GM10847 (cell line): ENCODE data around the gene SESN2.

Experiments
- POLR2A ChIP-seq: IDR thresholded peaks from 2 replicates; pipeline ENCODE4 v1.6.1; 2011; ENCODE audit not compliant: insufficient read length; ENCODE audit errors: extremely low read depth

SESN2 gene

GRCh38 chr1:28246427-28246832, 12.9 kb upstream of the SESN2 start:
- TF ChIP-seq POLR2A, result no peak

GRCh38 chr1:28247612-28248272, 11.6 kb upstream of the SESN2 start:
- TF ChIP-seq POLR2A, result no peak

DNA sequence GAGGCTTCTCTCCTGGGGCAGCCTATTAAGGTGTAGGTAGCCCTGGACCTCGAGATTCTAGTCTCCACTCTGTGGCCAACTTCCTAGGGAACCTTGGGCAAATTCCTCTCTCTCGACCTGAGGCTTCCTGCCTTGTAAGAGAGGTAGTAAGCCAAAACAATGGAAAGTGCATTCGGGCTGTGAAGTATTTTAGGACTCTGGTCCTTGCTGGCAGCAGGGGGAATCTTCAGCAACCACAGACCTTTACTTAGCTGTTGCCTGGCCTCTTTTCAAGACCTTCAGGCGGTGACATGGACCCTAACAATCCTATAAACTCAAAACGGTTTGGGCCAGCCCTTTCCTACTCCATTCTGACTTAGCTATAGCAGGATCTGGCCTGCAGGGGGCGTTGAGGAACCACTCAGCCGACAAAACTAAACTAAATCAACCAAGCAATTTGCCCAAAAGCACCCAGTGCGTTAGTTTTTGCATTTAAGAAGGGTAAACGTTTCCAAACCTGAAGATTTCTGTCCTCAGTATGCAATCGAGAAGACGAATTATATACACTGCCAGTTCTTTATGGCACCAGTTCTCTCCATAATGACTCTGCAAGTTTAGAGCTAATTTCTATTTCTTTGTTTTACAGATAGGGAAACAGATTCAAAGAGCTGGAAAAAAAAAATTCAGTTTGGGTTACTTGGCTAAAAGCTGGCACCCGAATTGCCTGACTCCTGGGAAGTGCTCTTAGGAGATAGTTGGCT, 10.9 kb upstream of the SESN2 start:
- TF ChIP-seq POLR2A, result no peak

DNA sequence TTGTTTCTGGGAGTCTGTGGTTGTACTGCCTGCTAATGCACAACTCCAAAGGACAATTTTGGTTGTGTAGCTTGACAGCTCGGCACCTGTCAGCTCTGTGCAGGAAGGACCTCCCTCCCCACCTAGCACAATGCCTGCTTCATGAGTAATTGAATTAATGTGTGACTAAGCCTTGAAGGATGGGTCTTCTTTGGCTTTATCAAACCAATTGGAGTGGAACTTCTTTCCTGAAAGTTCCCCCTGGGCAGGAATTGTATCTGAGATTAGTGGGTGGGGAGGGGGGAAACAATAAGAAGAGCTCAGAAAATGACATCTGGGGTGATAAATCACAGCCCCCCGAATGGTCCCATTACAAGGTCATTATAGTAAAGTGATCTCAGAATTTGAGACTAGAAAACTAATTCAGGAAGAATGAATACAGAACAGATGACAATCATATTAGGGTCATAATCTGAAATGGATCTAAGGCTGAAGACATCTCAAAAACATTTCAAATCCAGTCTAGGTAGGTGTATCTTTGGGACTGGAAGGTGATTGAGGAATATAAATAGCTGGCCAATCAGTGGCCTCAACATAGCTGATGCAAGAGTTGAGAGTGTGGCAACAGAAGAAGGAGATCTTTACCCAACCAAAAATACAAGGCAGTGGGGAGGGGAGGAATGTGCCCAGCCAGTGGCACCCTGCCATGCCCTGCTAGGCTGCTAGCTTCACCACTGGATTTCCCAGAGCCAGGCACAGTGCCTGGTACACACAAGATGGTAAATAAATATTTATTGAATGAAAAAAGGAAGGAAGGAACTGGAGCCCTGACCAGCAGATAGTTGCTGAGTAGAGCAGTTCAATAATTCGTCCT, 10.1 kb upstream of the SESN2 start:
- no peak for TF ChIP-seq POLR2A

DNA sequence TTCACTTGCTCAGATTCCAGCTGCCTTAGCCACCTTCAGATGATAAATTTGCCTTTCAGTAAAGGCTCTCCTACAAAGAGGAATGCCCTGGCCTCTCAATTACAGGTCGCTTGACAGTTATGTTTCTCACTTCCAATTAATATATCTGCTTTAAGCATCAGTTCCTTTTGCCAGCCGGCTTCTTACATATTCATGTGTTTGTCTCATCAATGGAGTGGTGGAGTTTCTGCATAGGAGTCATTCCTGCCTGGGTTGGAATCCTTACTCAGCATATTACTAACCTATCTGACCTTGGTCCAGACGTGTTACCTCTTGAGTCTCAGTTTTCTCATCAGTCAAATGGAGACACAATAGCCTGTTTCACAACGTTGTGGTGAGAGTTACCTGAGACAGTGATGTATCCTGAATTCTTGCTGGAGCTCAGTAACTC, 9.4 kb upstream of the SESN2 start:
- TF ChIP-seq POLR2A, result no peak

GRCh38 chr1:28256197-28256827, 3.0 kb upstream of the SESN2 start:
- no peak for TF ChIP-seq POLR2A

DNA sequence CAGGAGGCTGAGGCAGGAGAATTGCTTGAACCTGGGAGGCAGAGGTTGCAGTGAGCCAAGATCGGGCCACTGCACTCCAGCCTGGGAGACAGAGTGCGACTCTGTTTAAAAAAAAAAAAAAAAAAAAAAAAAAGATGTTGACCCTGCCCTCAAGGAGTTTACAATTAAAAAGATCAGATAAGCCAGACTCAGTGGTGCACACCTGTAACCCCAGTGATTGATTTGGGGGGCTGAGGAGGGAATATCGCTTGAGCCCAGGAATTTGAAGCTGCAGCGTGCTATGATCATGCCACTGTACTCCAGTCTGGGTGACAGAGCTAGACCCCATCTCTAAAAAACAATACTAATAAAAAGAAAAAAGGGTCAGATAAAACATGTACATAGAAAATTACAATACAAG, 1.6 kb upstream of the SESN2 start:
- TF ChIP-seq POLR2A, result no peak

DNA sequence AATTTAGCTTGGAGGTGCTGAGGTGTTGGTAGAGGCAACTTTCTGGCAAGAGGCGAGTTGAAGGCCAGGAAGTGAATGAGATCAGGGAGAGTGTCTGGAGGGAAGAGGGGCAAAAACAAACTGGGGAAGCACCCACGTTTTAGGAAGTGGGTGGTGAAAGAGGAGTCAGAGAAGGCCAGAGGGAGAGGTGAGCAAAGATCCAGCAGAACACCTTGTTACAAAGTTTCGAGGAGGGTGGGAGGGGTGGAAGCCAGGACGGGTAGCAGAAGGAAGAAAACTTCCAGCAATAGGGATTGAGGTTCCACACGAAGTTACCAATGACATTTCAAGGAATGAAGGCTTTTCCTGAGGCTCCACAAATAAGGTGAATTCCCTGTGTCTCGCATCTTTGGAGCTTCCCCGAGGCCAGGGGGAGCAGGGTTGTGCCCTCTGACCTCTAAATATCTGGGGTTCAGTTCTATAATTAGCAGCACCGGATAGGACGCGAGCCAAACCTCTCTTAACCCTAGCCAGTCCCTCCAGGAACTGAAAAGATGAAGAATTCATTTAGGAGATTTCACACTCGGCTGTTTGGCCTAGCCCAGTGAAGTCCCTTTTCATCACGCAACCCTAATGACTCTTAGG, 578 bp upstream of the SESN2 start:
- no peak for TF ChIP-seq POLR2A

- TF ChIP-seq POLR2A, result no peak
Measured at GRCh38 chr1:28259934-28260802, 850 bp downstream of the SESN2 start.

DNA sequence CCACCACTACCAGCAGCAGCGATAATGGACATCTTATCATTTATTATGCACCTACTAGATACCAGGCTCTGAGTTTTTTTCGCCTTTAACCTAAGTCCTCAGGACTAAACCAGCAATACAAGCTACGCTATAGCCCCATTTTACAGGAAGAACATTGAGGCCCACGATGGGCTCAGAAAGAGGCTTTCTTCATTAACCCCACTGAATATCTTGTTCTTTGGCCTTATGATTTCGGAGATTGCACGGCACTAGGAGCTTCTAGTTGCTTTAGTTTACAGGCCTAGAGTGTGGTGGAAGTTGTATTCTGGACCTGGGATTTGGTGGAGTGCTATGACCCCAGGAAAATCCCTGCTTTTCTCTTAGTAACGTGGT, 1.5 kb downstream of the SESN2 start:
- TF ChIP-seq POLR2A, result no peak

DNA sequence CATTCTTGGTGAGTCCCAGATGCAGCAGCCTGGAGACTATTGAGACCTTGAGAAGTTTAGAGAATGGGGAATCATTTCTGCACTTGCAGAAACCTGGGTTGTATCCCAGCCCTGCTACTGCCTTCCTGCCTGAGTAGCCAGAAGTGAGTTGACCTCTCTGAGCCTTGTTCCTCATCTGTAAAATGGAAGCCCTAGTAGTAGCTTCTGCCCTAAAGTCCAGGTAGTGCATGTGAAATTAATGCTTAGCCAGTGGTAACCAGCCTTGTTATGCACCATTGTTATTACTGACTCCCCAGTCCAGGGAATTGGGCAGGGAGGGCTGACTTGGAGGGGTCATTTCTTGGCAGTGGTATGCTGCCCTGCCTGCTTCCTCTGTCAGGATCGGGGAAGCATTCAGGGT, 5.6 kb downstream of the SESN2 start:
- TF ChIP-seq POLR2A, result no peak

GRCh38 chr1:28265577-28265976, 6.3 kb downstream of the SESN2 start:
- no peak for TF ChIP-seq POLR2A

DNA sequence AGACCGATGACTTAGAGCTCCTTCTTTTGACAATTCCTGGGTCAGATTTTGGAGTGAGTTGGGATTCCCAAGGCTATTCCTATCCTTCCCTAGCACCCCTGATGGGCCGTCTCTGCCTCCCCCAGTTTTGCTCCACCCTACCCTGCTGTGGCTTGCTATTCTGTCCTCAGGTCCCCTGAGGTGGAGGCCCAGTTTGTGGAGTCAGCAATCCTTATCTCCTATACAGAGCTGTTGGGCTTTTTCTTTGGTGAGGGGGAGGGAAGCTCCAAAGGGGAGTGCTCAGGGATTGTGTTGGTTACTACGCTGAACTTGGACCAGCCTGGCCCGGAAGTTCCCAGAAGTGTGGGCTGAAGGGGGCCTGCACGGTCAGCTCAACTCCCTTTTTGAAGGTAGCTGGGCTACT, 7.6 kb downstream of the SESN2 start:
- no peak for TF ChIP-seq POLR2A

- no peak for TF ChIP-seq POLR2A
Measured at GRCh38 chr1:28267633-28268032, 8.3 kb downstream of the SESN2 start.
